Gastroesophageal sphincter (tissue), 3 donors: ENCODE measurements around the gene KIF26B.

Experiments used
- CTCF ChIP-seq, 4 experiments: fragments of 200-600 bp in 2 of 4; fragments of 450-650 bp in 2 of 4; sonication (generic) in 1 of 4; IDR thresholded peaks; one replicate each; pipeline ENCODE4 v1.5.1; 2017 to 2019; ENCODE audit warnings: antibody characterized with exemption in 4 of 4, mild to moderate bottlenecking in 2 of 4, moderate library complexity in 2 of 4
- EP300 ChIP-seq: sonication (generic); formaldehyde crosslinking; IDR thresholded peaks from one replicate; pipeline ENCODE4 v1.6.1; 2017; ENCODE audit warnings: antibody characterized with exemption, mild to moderate bottlenecking
- POLR2A ChIP-seq, 2 donors: fragments of 450-650 bp; IDR thresholded peaks; one replicate each; pipeline ENCODE4 v1.6.1; 2017; ENCODE audit warnings: antibody characterized with exemption in 2 of 2, mild to moderate bottlenecking in 2 of 2, moderate library complexity in 1 of 2

DNA sequence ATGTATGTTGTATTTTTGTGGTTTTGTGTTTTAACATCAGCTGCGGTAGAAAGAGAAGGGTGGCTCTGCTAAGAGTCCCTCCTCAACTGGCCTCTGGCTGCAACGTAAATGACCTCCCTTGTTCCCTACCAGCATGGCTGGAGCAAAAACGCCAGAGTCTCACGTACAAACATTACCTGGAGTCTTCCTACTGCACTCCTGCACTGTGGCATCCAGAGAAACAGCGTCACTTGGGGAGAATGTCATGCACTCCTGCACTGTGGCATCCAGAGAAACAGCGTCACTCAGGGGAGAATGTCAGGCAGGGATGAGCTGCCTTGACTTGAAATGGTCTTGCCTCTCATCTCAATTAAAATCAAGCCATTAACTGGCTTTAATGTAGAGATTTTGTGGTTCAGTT is 314.2 kb downstream of the KIF26B start:
- TF ChIP-seq CTCF (IDR thresholded peaks at IDR 0.05) (no peak), POLR2A (IDR thresholded peaks at IDR 0.05) (no peak), EP300 (no peak)
